Kidney capillary endothelial cell (primary cell): ENCODE results near the gene HDAC4.

Experiments used
- DNase-seq: peaks from one replicate; pipeline ENCODE4 v3.0.0-alpha.2; 2018; ENCODE audit warnings: low spot score

HDAC4 gene

GRCh38 chr2:239061824-239062570, 338.8 kb downstream of the HDAC4 start:
- DNase-seq = no peak

- DNase-seq = no peak
Observed at GRCh38 chr2:239061121-239061666, 339.6 kb downstream of the HDAC4 start.

GRCh38 chr2:239060676-239061075, 340.1 kb downstream of the HDAC4 start:
- DNase-seq = no peak

- no peak for DNase-seq
Observed at GRCh38 chr2:239059854-239060253, 341.0 kb downstream of the HDAC4 start.

- no peak for DNase-seq
Observed at GRCh38 chr2:239058766-239059165, 342.1 kb downstream of the HDAC4 start.

GRCh38 chr2:239057533-239057932, 343.3 kb downstream of the HDAC4 start:
- DNase-seq = no peak

- no peak for DNase-seq
Observed at GRCh38 chr2:239056611-239057010, 344.2 kb downstream of the HDAC4 start.

GRCh38 chr2:239055756-239056493, 344.9 kb downstream of the HDAC4 start:
- peak; percentile 11 for DNase-seq

- DNase-seq = no peak
Observed at GRCh38 chr2:239054921-239055320, 345.9 kb downstream of the HDAC4 start.

- no peak for DNase-seq
Observed at GRCh38 chr2:239053801-239054503, 346.9 kb downstream of the HDAC4 start.

GRCh38 chr2:239052798-239053665, 347.8 kb downstream of the HDAC4 start:
- DNase-seq = no peak

- DNase-seq = no peak
Observed at GRCh38 chr2:239051891-239052445, 348.9 kb downstream of the HDAC4 start.

GRCh38 chr2:239050252-239050649, 350.6 kb downstream of the HDAC4 start:
- DNase-seq = no peak

- no peak for DNase-seq
Observed at GRCh38 chr2:239049421-239050251, 351.2 kb downstream of the HDAC4 start.

GRCh38 chr2:239048736-239049135, 352.1 kb downstream of the HDAC4 start:
- DNase-seq = no peak

- no peak for DNase-seq
Observed at GRCh38 chr2:239047861-239048260, 353.0 kb downstream of the HDAC4 start.

- DNase-seq = no peak
Observed at GRCh38 chr2:239047420-239047819, 353.4 kb downstream of the HDAC4 start.

GRCh38 chr2:239046822-239047221, 354.0 kb downstream of the HDAC4 start:
- no peak for DNase-seq

GRCh38 chr2:239044336-239044735, 356.5 kb downstream of the HDAC4 start:
- no peak for DNase-seq

- DNase-seq = no peak
Observed at GRCh38 chr2:239043326-239043725, 357.5 kb downstream of the HDAC4 start.
